AG04450 (cell line): ENCODE data around the gene KCP. TPM values are rescaled to one million over a fixed set of nuclear protein-coding genes. Genes with fewer than 3 reads are reported as not detected.

Source experiments
- CTCF ChIA-PET: fragments of 300-600, 350-600 bp; formaldehyde crosslinking; extraction: SDS; loops from one replicate; lab custom pipeline; 2022; ENCODE audit warnings: antibody characterized with exemption, inconsistent platforms; lab: Charles Lee
- POLR2A ChIA-PET: fragments of 350-600 bp; formaldehyde crosslinking; extraction: SDS; loops from one replicate; lab custom pipeline; 2021; ENCODE audit warnings: antibody characterized with exemption, inconsistent platforms; lab: Yijun Ruan, JAX
- DNase-seq: peaks from one replicate; pipeline ENCODE4 v3.0.0-alpha.2; 2011; ENCODE audit warnings: low read depth, low spot score
- H3K27ac ChIP-seq: one replicate; pipeline ENCODE4 v1.5.1; 2012; ENCODE audit warnings: low read depth, low read length, control low read depth
- H3K27me3 ChIP-seq: one replicate; pipeline ENCODE4 v1.6.0; 2012; ENCODE audit warnings: low read length; ENCODE audit not compliant: control insufficient read depth, insufficient read depth
- H3K4me3 ChIP-seq: 2 replicates; pipeline ENCODE4 v1.5.1; 2011; ENCODE audit warnings: mild to moderate bottlenecking, low read depth, low read length, control low read depth
- H3K9me3 ChIP-seq: 2 replicates; pipeline ENCODE4 v1.5.1; 2012; ENCODE audit warnings: low read length; ENCODE audit not compliant: control insufficient read depth, insufficient read depth
- polyA plus RNA-seq: library from polyadenylated mRNA; depleted of rRNA; stranded (reverse); fragments of >200 nt; gene quantifications from 2 replicates; pipeline ENCODE4 v1.2.3, GENCODE V29; 2011
- TF ChIP-seq, protein P1 (sequence below): IDR thresholded peaks from 2 replicates; pipeline ENCODE4 v1.5.1; 2011; ENCODE audit warnings: low read depth, low read length, control low read depth, inconsistent platforms

Gene KCP
- polyA plus RNA-seq, 1 experiment = 0.04 TPM

DNA sequence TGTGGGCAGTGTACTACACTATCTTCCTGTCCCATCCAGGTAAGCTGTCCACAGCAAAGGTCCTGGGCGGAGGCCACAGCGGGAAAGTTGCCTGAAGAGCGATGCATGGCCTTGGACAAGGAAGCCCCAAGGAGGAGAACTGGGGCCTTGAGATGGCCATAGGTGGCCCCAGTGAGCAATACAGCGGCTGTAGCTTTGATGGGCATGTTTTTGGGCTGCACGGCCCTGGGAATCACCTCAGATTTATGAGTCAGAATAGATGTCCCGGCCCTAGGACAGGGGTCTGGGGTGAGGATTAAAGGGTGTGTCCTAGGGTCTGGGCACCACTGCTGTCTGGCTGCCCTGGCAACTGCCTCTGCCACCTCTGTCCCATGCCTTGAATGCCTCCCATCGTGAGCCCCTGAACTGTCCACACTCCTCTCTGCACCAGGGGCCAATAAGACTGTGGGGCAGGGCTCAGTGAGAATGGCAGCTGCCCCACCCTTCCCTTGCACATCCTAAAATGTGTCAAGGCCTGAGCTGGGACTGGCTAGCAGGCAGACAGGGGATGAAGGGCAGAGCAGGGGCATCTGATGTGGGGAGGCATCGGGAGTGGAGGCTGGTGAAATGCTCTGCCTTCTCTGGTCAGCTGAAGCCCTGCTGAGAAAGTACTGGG, 17.8 kb upstream of the KCP start:
- Histone ChIP-seq H3K27ac (no peak overlapping the region), H3K4me3 (no peak overlapping the region), H3K9me3 (peaks cover 5% of the 10 kb centered on the region; the same call in 1 of the 2 replicates), H3K27me3 (peaks cover 22% of the 10 kb centered on the region)
- ChIA-PET POLR2A (no interaction called here), CTCF (no interaction called here)
- TF ChIP-seq, protein P1, sequence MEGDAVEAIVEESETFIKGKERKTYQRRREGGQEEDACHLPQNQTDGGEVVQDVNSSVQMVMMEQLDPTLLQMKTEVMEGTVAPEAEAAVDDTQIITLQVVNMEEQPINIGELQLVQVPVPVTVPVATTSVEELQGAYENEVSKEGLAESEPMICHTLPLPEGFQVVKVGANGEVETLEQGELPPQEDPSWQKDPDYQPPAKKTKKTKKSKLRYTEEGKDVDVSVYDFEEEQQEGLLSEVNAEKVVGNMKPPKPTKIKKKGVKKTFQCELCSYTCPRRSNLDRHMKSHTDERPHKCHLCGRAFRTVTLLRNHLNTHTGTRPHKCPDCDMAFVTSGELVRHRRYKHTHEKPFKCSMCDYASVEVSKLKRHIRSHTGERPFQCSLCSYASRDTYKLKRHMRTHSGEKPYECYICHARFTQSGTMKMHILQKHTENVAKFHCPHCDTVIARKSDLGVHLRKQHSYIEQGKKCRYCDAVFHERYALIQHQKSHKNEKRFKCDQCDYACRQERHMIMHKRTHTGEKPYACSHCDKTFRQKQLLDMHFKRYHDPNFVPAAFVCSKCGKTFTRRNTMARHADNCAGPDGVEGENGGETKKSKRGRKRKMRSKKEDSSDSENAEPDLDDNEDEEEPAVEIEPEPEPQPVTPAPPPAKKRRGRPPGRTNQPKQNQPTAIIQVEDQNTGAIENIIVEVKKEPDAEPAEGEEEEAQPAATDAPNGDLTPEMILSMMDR = no peak
- no peak for DNase-seq

DNA sequence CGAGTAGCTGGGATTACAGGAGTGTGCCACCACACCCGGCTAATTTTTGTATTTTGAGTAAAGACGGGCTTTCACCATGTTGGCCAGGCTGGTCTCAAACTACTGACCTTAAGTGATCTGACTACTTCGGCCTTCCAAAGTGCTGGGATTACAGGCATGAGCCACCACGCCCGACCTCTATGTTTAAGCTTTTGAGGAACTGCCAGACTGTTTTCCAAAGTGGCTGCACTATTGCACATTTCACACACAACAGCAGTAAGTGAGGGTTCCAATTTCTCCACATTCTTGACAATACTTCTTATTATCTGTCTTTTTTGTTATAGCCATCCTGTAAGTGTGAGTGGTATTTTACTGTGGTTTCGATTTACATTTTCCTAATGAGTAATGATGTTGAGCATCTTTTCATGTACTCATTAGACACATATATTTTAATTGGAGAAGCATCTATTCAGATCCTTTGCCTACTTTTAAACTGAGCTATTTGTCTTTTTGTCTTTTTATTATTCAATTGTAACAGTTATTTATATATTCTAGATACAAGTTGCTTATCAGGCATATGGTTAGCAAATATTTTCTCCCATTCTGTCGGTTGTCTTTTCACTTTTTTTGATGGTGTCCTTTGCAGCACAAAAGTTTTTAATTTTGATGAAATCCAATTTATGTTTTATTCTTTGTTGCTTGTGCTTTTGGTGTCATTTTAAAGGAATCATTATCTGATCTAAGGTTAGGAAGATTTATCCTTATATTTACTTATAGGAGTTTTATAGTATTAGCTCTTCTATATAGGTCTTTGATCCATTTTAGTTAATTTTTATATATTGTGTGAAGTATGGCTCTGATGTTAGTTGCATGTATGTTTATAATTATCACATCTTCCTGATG, 14.4 kb upstream of the KCP start:
- Histone ChIP-seq H3K9me3 (peaks cover 5% of the 10 kb centered on the region; the same call in 1 of the 2 replicates), H3K27me3 (peaks cover 43% of the 10 kb centered on the region), H3K4me3 (no peak overlapping the region), H3K27ac (no peak overlapping the region)
- ChIA-PET CTCF (interaction anchor here (0.9 kb wide), 2 partner anchors 41 to 167 kb away, joined by 4 read pairs; no protein-coding TSS in a partner anchor), POLR2A (no interaction called here)
- TF ChIP-seq, protein P1 = no peak
- no peak for DNase-seq

DNA sequence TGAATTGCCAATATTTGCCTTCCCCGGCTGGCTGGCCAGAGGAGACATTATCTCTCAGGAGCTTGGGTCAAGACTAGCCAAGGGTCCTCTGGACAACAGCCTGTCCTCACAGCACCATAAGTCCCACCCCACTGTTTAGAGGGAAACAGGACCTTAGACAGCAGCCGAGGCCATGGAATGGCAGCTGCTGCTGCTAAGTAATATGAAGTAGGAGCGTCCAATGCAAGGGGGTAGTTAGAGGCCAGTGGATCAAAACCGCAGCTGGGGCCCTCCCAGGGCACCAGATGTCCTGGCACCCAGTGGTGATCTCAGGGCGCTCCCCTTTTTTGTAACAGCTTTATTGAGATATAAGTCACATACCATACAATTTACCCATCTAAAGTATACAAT, 12.9 kb upstream of the KCP start:
- H3K9me3 ChIP-seq = peaks cover 4% of the 10 kb centered on the region; the same call in 1 of the 2 replicates
- POLR2A ChIA-PET = no interaction called here

DNA sequence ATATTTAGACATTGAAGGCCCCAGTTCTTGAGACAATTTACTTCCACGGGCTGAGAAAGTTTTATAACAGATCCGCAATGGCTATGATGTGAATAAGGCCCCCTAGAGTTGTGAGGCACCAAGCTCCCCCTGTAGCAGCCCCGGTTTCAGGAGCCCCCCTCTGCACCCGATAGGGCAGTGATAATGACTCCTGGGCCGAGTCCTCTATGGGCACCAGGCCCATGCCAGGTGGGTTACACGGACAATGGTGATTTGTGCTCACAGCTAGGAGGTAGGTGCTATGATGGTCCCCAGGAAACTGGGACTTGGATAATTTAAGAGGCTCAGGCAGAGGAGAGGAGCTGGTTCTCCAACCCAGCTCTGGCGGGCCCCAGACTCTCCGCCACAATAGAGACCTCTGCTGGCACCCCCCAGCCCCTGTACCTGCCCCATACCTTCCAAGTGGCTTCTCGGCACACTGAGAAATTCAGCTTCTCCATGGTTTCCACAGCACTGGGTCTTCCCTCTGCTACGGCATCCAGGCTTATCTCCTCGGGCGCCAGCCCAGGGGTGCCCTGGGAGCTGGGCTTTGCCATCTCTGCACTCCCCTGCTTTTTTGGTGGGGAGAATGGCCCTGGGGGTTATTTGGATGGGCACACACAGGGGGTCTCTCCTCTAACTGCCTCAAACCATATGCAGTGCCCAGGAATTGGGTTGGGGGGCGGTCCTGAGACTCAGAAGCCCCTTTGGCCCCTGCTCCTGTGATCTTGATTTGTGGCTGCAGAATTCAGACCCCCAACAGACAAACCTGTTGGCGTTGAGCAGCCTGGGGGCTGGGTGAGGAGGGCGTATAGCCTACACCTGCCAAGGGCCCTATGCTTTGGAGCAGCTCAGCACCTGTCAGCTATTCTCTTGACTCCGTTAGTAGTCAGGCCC, 12.2 kb upstream of the KCP start:
- POLR2A ChIA-PET = interaction anchor here (0.5 kb wide), 1 partner anchor 76 kb away, joined by 3 read pairs; no protein-coding TSS in a partner anchor
- CTCF ChIA-PET = no interaction called here

More for the DNA sequence above, 12.9 kb upstream of the KCP start:
- H3K27ac ChIP-seq = peak overlapping the region; percentile 11
- no peak overlapping the region for H3K4me3 ChIP-seq
- TF ChIP-seq, protein P1 = no peak
- CTCF ChIA-PET = no interaction called here
- no peak for DNase-seq
- peaks cover 57% of the 10 kb centered on the region for H3K27me3 ChIP-seq

More for the DNA sequence above, 12.2 kb upstream of the KCP start:
- Histone ChIP-seq H3K27me3 (peaks cover 60% of the 10 kb centered on the region), H3K27ac (peak overlapping the region; percentile 11), H3K4me3 (no peak overlapping the region), H3K9me3 (no peaks in the 10 kb centered on the region)
- no peak for DNase-seq
- TF ChIP-seq, protein P1 = no peak
